HepG2 (cell line): ENCODE data around the gene EFCAB11.

ENCODE experiments used
- ASH2L ChIP-seq: fragments of 300-600, 200-600 bp; sonication (generic); IDR thresholded peaks from 2 replicates; pipeline ENCODE4 v1.7.0; 2017; ENCODE audit warnings: low read depth, mild to moderate bottlenecking, moderate library complexity, mixed read lengths, low read length; ENCODE audit not compliant: insufficient read length
- NR1H2 ChIP-seq: sonication (generic); formaldehyde crosslinking; IDR thresholded peaks from 2 replicates; pipeline ENCODE4 v1.8.1; 2022; ENCODE audit warnings: low read depth, missing genetic modification reagents, borderline replicate concordance
- SMARCC2 ChIP-seq: fragments of 450-650 bp; IDR thresholded peaks from 2 replicates; pipeline ENCODE4 v1.6.1; 2017; ENCODE audit warnings: antibody characterized with exemption, mild to moderate bottlenecking
- ZFX ChIP-seq: sonication (generic); formaldehyde crosslinking; IDR thresholded peaks from 2 replicates; pipeline ENCODE4 v1.4.0; 2020; ENCODE audit warnings: mild to moderate bottlenecking, low read depth, missing genetic modification reagents, moderate library complexity
- TF ChIP-seq, protein P1 (sequence below): IDR thresholded peaks from 2 replicates; pipeline ENCODE4 v1.6.1; 2016; ENCODE audit warnings: missing biosample characterization, missing genetic modification reagents, low read depth
- TF ChIP-seq, protein P2 (sequence below): sonication (generic); formaldehyde crosslinking; IDR thresholded peaks from 2 replicates; pipeline ENCODE4 v1.5.0; 2020; ENCODE audit warnings: mild to moderate bottlenecking, missing genetic modification reagents, moderate library complexity

DNA sequence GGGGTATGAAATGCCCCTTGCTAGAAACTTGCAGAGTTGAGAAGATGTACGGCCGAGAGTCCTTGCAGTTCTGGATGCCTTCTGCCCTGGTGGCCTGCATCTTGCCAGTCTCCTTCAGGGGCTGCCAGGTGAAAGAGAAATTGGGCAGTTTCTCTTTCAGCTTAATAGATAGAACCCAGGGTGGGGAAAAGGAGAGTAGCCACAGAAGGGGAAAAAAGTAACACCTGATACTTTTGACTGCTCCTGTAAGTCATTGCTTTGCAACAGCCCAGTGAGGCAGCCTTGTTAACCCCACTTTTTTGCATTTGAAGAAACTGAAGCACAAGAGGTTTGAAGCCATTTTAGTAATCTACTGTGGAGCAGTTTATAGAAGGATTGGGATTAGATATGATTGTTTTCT, 28.8 kb upstream of the EFCAB11 start:
- TF ChIP-seq ZFX (CRISPR knock-in tag) (no peak), SMARCC2 (no peak), ASH2L (no peak), NR1H2 (CRISPR knock-in tag) (no peak)
- TF ChIP-seq, protein P1, sequence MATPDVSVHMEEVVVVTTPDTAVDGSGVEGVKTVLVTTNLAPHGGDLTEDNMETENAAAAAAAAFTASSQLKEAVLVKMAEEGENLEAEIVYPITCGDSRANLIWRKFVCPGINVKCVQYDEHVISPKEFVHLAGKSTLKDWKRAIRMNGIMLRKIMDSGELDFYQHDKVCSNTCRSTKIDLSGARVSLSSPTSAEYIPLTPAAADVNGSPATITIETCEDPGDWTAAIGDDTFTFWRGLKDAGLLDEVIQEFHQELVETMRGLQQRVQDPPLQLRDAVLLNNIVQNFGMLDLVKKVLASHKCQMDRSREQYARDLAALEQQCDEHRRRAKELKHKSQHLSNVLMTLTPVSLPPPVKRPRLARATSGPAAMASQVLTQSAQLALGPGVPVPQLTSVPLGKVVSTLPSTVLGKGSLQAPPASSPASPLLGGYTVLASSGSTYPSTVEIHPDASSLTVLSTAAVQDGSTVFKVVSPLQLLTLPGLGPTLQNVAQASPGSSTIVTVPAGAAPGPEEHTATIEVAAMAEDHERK (CRISPR knock-in tag), result no peak
- TF ChIP-seq, protein P2, sequence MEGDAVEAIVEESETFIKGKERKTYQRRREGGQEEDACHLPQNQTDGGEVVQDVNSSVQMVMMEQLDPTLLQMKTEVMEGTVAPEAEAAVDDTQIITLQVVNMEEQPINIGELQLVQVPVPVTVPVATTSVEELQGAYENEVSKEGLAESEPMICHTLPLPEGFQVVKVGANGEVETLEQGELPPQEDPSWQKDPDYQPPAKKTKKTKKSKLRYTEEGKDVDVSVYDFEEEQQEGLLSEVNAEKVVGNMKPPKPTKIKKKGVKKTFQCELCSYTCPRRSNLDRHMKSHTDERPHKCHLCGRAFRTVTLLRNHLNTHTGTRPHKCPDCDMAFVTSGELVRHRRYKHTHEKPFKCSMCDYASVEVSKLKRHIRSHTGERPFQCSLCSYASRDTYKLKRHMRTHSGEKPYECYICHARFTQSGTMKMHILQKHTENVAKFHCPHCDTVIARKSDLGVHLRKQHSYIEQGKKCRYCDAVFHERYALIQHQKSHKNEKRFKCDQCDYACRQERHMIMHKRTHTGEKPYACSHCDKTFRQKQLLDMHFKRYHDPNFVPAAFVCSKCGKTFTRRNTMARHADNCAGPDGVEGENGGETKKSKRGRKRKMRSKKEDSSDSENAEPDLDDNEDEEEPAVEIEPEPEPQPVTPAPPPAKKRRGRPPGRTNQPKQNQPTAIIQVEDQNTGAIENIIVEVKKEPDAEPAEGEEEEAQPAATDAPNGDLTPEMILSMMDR (CRISPR knock-in tag), result no peak
